Muscle of leg (tissue), 11 donors: Measurements from ENCODE around the gene CZIB. TPM values are rescaled to one million over a fixed set of nuclear protein-coding genes. Genes with fewer than 3 reads are reported as not detected.

Experiments used
- DNase-seq: peaks from one replicate; pipeline ENCODE4 v3.0.0; 2013
- H3K27ac ChIP-seq: one replicate; pipeline ENCODE4 v1.5.1; 2013; ENCODE audit warnings: mild to moderate bottlenecking, low read length, control low read depth
- H3K27me3 ChIP-seq: one replicate; pipeline ENCODE4 v1.6.1; 2013; ENCODE audit warnings: low read length; ENCODE audit not compliant: control insufficient read depth, insufficient read depth
- H3K36me3 ChIP-seq: one replicate; pipeline ENCODE4 v1.6.1; 2013; ENCODE audit warnings: low read length; ENCODE audit not compliant: control insufficient read depth, insufficient read depth
- H3K4me1 ChIP-seq: one replicate; pipeline ENCODE4 v1.6.1; 2013; ENCODE audit warnings: low read length; ENCODE audit not compliant: control insufficient read depth, insufficient read depth
- H3K4me3 ChIP-seq: one replicate; pipeline ENCODE4 v1.5.1; 2013; ENCODE audit warnings: low read length, control low read depth
- H3K9me3 ChIP-seq: replicated peaks from 2 replicates; pipeline ENCODE4 v1.6.1; 2013; ENCODE audit warnings: low read depth, low read length; ENCODE audit not compliant: control insufficient read depth
- WGBS: methylation state at CpG from one replicate; pipeline ENCODE4 v1.1.5; 2013; ENCODE audit warnings: missing lambda C conversion rate; ENCODE audit not compliant: insufficient coverage; 5-methylcytosine and 5-hydroxymethylcytosine counted together
- polyA plus RNA-seq, 8 donors: library from polyadenylated mRNA; unstranded; fragments of 120-200 nt; gene quantifications; one replicate each; pipeline versions ENCODE4 v1.2.1 to v1.2.3, GENCODE V29; 2013; ENCODE audit warnings: inconsistent platforms in 1 of 8, low replicate concordance in 1 of 8; ENCODE audit not compliant: insufficient read length in 8 of 8, insufficient read depth in 1 of 8
- total RNA-seq: library from RNA; stranded (reverse); fragments of 120-200 nt; gene quantifications from one replicate; pipeline ENCODE4 v1.2.4, GENCODE V29; 2013

CZIB gene
- total and polyA plus RNA-seq, 9 donors = 59.3 to 78.6 (median 71.3) TPM

DNA sequence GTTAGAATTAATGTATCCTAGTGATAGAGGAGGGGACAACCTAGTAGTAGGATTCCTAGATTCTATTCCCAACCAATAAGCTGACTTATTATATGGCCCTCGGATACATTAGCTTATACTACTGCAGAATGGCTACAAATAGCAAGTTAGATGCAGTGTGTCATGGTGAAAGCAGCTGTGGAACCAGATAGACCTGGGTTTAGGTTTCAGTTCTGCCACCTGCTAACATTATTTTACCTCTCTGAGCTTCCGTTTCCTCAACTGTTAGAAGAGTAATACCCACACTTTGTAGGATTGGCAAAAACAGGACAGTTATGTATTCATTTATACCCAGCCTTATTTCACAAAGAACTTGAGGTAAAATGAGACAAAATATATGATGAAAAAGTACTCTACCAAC is 39.5 kb upstream of the CZIB start:
- H3K27ac ChIP-seq = no peak overlapping the region
- no peak overlapping the region for H3K4me3 ChIP-seq
- no peaks in the 10 kb centered on the region for H3K4me1 ChIP-seq
- DNase-seq = no peak
- no peaks in the 10 kb centered on the region for H3K9me3 ChIP-seq
- H3K27me3 ChIP-seq = no peaks in the 10 kb centered on the region
- WGBS = no CpG with 5 or more reads among the region's 2 CpGs
- peaks cover 22% of the 10 kb centered on the region for H3K36me3 ChIP-seq

DNA sequence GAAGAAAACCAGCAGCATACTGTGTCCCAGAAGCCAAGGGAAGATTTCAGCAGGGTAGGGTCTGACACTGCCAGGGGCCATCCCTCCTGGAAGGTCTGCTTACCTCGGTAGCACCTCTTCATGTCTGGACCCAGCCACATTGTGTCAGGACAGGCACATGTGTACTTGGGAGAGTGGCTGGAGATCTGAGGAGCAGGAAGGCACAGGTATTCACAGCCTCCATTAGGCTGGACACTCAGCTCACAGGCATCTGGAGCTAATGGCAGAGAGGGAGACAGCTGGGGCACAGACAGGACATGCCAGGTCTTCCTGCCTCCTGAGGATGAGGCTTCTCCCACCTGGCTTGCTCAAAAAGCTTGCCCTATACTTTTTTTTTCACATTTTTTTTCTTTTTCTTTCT is 37.8 kb upstream of the CZIB start:
- H3K4me3 ChIP-seq = no peak overlapping the region
- H3K27me3 ChIP-seq = no peaks in the 10 kb centered on the region
- H3K27ac ChIP-seq = no peak overlapping the region
- WGBS = 71% methylated on average over 1 of the region's 1 CpG
- H3K9me3 ChIP-seq = no peaks in the 10 kb centered on the region
- no peaks in the 10 kb centered on the region for H3K4me1 ChIP-seq
- peaks cover 18% of the 10 kb centered on the region for H3K36me3 ChIP-seq
- DNase-seq = no peak

DNA sequence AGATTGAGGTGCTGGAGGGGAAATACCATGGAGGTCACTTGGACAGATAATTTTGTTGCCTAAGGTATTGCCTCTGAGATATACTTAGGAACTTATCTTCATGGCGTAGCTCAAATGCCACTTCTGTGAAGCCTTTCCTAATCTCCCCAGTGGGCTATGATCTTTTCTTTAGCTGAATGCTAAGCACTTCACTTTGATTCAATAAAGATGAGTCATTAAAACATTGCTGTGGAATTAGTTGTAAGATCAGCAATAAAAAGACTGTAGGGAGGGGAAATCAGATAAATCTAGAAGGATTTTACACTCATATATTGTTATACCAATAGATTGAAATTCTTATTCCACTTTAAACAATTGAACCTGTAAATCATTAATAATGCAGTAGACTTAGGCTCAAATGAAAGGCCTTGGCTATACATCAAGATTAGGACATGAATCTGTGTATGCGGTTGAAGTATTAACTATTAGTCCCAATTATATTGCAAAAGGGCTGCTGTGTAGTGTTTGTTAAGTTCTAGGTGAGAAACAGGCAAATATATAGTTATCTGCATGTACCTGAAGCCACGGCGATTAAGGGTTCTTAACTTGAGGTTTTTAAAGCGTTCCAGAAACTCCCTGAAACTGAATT is 37.1 kb upstream of the CZIB start:
- Histone ChIP-seq H3K27me3 (no peaks in the 10 kb centered on the region), H3K36me3 (peaks cover 13% of the 10 kb centered on the region), H3K27ac (no peak overlapping the region), H3K9me3 (no peaks in the 10 kb centered on the region), H3K4me1 (no peaks in the 10 kb centered on the region), H3K4me3 (no peak overlapping the region)
- 95% methylated on average over 4 of the region's 5 CpGs for WGBS
- DNase-seq = no peak

DNA sequence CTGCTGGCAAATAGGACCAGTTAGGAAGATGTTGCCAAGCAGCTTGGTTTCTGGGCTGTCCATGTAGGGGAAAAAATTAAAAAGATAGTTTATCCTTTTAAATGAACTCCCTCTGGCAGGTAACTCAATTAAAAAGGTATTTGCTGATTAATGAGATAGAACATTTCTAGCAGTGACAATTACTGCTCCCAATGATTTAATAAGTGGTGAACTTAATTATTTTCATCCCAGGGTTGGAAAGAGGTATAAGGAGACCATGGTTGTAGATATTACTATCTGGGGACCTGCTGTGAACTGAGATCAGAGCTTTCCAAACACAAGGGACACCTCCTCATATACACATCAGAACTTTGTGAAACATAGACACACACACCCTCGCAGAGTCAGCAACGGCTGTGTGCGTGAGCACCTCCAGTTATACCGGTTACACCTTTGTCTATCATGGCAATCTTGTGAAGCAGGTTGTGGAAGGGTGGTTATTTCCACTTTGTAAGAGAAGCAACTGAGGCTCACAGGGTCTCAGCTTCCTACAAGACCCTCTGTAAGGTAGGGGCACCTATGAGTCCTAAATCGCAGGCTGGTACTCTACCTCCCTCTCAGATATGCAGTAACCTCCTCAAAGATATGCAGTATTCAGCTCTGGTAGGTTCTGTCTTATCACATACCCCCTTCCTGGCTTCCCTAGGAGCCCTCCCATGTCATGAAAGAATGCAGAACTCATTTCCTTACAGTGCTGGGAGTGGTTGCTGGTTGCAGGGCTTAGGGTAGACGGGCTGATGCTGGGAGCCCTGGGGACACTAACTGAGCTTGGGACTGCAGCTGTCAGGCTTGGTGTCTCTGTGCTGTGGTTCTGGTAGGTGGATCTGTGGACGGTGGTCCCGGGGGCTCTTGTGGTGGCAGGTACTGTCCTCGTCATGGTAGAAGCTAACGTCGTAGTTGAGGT is 36.3 kb upstream of the CZIB start:
- Histone ChIP-seq H3K4me3 (no peak overlapping the region), H3K36me3 (peaks cover 7% of the 10 kb centered on the region), H3K4me1 (no peaks in the 10 kb centered on the region), H3K27me3 (no peaks in the 10 kb centered on the region), H3K27ac (no peak overlapping the region), H3K9me3 (no peaks in the 10 kb centered on the region)
- no peak for DNase-seq
- WGBS = 86% methylated on average over 4 of the region's 11 CpGs

DNA sequence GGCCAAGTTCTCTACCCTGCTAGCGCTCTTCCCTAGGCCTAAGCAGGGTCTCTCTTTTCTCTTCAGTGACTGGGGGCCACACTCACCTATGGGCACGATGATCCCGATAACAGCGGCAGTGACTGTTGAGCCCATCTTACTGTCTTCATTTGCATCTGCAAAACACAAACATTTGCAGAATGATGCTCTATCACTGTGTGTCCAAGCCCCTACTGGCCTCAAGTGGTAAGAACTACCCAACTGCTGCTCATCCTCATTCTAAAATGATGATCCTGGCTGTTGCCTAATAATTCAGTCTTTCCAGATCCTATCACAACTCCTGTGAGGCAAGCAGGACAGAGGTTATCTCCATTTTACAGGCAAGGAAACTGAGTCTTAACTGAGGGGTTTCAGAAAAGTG is 34.6 kb upstream of the CZIB start:
- DNase-seq = no peak
- Histone ChIP-seq H3K27me3 (no peaks in the 10 kb centered on the region), H3K27ac (no peak overlapping the region), H3K9me3 (no peaks in the 10 kb centered on the region), H3K4me3 (no peak overlapping the region), H3K4me1 (no peaks in the 10 kb centered on the region), H3K36me3 (peaks cover 2% of the 10 kb centered on the region)
- 95% methylated on average over 4 of the region's 4 CpGs for WGBS

DNA sequence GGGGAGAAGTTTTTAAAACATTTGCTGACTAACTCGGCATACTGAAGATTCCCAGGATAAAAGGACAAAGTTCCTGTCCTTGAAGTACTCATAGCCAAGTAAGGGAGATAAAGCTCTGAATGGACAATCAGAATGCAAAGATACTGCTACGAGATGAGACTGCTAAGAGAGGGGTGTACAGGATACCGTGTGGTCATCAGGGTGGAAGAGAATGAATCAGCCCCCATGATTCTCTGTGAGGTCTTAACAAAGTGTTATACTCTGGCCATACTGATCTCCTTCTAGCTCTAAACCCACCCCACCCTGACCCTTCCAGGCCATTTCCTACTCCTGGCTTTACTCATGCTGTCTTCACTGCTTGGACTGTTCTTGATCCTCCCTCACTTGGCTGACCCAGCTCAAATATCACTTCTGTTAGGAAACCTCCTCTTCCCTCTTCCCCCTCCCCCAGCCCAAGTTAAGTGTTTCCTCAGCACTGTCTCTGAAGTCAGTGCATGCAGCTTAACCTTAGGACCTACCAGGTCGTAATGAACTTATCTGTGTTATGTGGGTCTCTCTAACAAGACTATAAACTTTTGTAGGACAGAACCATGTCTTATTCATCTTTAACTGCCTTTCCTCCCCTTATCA is 33.7 kb upstream of the CZIB start:
- Histone ChIP-seq H3K4me1 (no peaks in the 10 kb centered on the region), H3K27me3 (no peaks in the 10 kb centered on the region), H3K27ac (no peak overlapping the region), H3K9me3 (no peaks in the 10 kb centered on the region), H3K4me3 (no peak overlapping the region), H3K36me3 (peaks cover 2% of the 10 kb centered on the region)
- no peak for DNase-seq
- 80% methylated on average over 2 of the region's 4 CpGs for WGBS

DNA sequence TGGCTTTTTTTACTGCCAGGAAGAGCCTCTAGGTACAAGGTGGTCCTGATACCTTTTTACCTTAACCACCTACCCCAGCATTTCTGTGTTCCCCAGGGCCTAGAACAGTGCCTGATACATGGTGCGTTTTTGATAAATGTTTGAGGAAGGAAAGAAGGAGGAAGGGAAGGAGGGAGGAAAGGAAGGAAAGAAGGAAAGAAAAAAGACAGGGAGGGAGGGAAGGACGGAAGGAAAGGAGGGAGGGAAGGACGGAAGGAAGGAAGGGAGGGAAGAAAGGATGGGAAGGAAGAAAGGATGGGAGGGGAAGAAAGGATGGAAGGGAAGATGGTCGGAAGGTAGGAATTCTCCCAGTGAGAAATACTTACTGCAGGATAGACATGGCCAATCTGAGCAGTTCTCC is 29.9 kb upstream of the CZIB start:
- H3K27ac ChIP-seq = no peak overlapping the region
- H3K9me3 ChIP-seq = no peaks in the 10 kb centered on the region
- no peaks in the 10 kb centered on the region for H3K27me3 ChIP-seq
- no peak for DNase-seq
- H3K4me3 ChIP-seq = no peak overlapping the region
- WGBS = 84% methylated on average over 3 of the region's 4 CpGs
- H3K4me1 ChIP-seq = no peaks in the 10 kb centered on the region
- H3K36me3 ChIP-seq = no peaks in the 10 kb centered on the region

DNA sequence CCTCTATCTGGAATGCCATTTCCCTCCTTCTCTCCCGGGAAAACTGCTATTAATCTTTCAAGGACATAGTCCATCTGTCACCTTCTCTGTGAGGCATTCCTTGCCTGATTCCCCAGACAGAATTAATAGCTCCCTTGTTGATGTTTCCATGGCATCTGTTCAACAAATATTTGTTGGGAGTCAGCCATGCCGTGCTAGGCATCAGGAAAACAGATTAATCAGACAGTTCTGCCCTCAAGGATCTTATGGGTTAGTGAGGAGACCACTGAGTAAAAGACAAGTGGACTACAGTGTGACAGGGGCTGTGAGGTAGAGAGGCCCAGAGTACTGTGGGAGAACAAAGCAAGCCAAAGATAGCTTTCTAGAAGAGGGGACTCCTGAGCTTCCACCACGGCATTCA is 29.3 kb upstream of the CZIB start:
- no peak overlapping the region for H3K27ac ChIP-seq

DNA sequence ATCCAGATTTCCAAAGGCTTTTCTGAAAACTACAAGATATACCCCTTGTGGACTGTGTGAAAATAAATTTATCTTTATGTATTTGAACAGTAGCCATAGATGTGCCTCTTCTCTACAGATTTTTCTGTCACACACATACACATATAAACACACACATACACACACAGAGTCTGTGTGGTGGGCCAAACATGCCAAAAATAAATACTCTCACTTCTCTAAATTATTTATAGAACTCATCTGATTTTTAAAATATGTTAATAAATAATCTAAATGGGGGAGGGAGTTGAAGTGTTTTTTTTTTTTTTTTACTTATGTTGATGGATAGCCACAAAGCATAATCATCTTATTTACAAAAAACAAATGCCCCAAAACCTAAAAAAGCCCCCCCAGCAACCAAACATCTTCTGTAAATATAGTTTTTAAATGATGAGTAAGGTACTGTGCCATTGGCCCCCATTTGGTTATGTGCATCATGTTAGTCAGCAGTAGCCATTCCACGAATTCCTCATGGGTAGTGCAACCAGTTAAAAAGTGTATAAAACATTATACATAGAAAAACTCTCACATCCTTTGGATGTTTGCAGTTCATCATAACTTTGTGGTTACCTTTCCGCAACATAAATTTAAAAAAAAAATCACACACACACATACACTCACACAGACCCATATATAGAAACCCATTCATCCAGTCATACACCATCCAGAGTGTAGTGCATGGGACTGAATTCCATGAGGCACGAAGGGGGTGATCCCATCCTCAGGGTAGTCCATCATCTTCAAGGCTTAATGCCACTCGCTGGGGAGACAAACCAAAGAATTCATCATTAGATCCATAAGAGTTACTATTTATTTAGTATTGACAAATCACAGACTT is 26.1 kb upstream of the CZIB start:
- Histone ChIP-seq H3K9me3 (no peaks in the 10 kb centered on the region), H3K27ac (no peak overlapping the region), H3K4me1 (no peaks in the 10 kb centered on the region), H3K4me3 (no peak overlapping the region), H3K36me3 (no peaks in the 10 kb centered on the region), H3K27me3 (no peaks in the 10 kb centered on the region)
- no CpG with 5 or more reads among the region's 4 CpGs for WGBS
- DNase-seq = no peak

More for the DNA sequence above, 29.3 kb upstream of the CZIB start:
- H3K27me3 ChIP-seq = no peaks in the 10 kb centered on the region
- DNase-seq = no peak
- H3K4me3 ChIP-seq = no peak overlapping the region
- H3K9me3 ChIP-seq = no peaks in the 10 kb centered on the region
- H3K36me3 ChIP-seq = no peaks in the 10 kb centered on the region
- no peaks in the 10 kb centered on the region for H3K4me1 ChIP-seq
- 78% methylated on average over 2 of the region's 3 CpGs for WGBS
